G401 (cell line): Measurements from ENCODE around the gene CADM4. TPM values are rescaled to one million over a fixed set of nuclear protein-coding genes. Genes with fewer than 3 reads are reported as not detected.
"Not testable (repeated sequence)": the region's sequence is repeated elsewhere in the genome, so short reads cannot be mapped to it uniquely, and the experiment has no call there.

Experiments
- DNase-seq: peaks from one replicate; pipeline ENCODE4 v3.0.0-alpha.2; 2015; ENCODE audit warnings: low spot score
- in situ Hi-C: cut with HindIII; loops from 2 replicates; pipeline ENCODE4 v1.10.0; 2016; ENCODE audit warnings: low sequenced_read_pairs, mixed read lengths
- total RNA-seq: library from RNA; depleted of rRNA; stranded (reverse); fragments of >200 nt; shearing (Covaris generic); gene quantifications from 2 replicates; pipeline ENCODE4 v1.2.3, GENCODE V29; 2014

Gene CADM4
- total RNA-seq, 1 experiment from 2014 or later = 58.7 TPM

GRCh38 chr19:43636121-43636683 lies 3.4 kb downstream of the CADM4 start:
- in situ Hi-C loops = no loop called here
- no peak for DNase-seq

GRCh38 chr19:43635561-43635940 lies 4.1 kb downstream of the CADM4 start:
- in situ Hi-C loops, DNase-seq: not testable (repeated sequence)

DNA sequence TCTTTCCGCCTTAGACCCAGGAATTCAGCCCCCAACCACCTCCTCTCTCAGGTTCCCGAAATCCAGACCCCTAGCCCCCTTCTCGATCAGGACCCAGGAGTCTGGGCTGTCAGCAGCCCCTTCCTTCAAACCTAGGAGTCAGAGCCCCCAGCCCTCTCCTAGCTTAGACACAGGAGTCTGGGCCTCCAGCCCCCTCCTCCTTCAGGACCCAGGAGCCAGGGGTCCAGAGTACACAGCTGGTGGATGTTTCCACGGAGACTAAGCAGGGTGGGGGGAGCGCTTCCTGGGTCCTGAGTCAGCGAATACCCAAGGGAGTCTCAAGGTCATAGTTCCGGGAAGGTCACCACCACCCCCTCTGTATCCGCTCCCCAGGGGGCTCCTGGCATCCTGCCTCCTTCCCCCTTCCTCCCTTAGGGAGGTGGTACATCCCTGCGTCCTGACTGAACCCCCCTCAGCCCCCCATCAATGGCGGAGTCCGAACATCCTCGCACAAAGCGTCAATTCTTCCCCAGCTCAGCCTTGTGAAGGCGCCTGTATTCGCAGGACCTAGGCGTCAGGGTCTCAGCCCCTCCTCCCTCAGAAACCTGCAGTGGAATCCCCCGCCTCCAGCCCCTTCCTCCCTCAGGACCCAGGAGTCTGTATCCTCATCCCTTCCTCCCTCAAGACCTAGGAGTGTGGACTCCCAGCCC lies 4.6 kb downstream of the CADM4 start:
- DNase-seq = peak; percentile 82

DNA sequence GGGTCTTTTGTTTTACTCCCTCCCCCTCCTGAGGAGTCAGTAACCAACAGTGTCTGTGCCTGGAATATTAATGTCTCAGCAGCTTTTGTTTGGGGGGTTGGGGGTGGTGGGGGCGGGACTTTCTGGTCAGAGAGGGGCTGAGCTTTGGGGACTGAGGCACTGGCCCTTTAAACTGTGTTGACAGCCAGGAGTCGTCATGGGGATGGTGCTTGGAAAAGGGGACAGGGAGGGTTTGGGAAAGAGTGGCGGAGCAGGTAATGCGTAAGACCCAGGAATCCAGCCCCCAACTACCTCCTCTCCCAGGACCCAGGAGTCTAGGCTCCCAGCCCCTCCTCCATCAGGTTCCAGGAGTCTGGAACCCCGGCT lies 5.2 kb downstream of the CADM4 start:
- in situ Hi-C loops = no loop called here
- peak; percentile 91 for DNase-seq

More for the DNA sequence above, 4.6 kb downstream of the CADM4 start:
- in situ Hi-C loops = no loop called here

GRCh38 chr19:43634068-43634467 lies 5.6 kb downstream of the CADM4 start:
- in situ Hi-C loops = no loop called here
- peak; percentile 64 for DNase-seq

- no peak for DNase-seq
- in situ Hi-C loops = no loop called here
These were observed 6.1 kb downstream of the CADM4 start for GRCh38 chr19:43633520-43633919.

DNA sequence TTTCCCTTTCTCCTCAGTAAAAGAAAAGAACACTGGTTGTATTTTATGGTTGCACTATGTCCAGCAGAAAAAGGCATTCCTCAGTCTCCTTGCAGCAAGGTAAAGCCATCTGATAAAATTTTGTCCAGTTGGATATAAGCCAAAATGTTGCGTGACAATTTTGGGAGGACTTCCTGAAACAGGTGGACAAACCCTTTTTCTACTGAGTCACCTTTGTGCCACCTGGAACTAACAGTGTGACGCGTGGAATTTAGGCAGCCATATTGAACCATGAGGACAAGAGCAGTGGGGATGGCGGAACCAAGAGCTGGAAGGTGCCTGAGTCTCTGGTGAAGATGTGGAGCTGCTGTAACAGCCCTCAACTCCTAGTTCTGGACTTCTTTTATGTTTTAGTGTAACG lies 8.2 kb downstream of the CADM4 start:
- in situ Hi-C loops = no loop called here
- no peak for DNase-seq

GRCh38 chr19:43628646-43629326 lies 10.9 kb downstream of the CADM4 start:
- in situ Hi-C loops = no loop called here
- DNase-seq = no peak

GRCh38 chr19:43626838-43627237 lies 12.8 kb downstream of the CADM4 start:
- in situ Hi-C loops = no loop called here
- no peak for DNase-seq

GRCh38 chr19:43625918-43626579 lies 13.6 kb downstream of the CADM4 start:
- in situ Hi-C loops = no loop called here
- peak; percentile 43 for DNase-seq

DNA sequence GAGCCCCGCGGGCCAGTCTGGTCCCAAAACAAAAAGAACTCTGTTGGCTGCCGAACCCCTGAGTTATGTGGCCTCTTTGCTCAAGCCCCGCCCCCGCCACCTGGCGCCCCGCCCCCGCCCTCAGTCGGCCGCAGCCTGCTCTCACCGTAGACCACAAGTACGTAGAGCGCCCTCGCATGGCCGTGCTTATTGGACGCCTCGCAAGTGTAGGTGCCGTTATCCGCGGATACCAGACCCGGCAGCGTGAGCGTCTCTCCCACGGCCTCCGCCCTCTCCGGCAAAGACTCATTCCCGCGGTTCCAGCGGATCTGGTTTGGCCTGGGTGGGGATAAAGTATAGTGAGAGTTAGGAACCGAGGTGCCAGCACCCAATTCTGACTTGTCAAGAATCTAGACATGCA lies 14.7 kb downstream of the CADM4 start:
- in situ Hi-C loops = no loop called here
- no peak for DNase-seq

- in situ Hi-C loops = no loop called here
- no peak for DNase-seq
These were observed 15.6 kb downstream of the CADM4 start for GRCh38 chr19:43623889-43624670.

DNA sequence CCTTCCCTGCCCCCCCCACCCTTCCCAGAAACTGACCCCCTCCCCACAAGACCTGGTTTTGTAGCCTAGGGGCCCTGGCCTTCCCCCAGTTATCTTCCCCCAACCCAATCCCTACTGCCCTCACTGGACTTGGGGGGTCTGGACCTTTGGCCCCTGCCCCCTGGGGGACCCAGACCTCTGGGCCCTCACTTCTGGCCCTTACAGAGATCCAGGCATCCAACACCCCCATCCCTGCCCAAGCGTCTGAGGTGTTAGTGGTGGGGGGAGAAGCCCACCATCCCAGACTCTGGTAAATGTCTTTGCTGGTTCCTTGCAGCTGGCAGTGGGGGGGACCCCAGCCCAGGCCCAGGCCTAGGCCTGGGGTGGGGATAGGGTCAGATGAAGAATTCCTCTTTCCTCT lies 16.7 kb downstream of the CADM4 start:
- DNase-seq = no peak
- in situ Hi-C loops = no loop called here

DNA sequence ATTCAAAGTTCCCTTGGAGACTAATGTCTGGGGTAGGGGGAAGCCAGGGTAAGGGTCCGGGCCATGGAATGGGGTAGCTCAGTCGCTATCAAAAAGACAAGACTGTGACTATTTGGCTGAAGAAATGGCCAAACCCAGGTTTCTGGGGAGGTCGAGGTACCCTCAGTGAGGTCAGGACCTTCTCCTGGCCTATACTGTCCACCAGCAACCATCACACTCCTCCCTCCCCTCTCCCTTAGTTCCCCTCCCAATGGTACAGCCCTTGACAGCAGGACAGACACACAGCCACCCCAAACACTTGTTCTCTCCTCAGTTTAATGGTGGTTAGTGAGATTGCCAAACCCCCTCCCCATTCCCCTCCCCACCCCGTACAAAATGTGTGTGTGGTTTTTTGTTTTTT lies 17.6 kb downstream of the CADM4 start:
- in situ Hi-C loops = no loop called here
- DNase-seq = no peak

- no peak for DNase-seq
- in situ Hi-C loops = no loop called here
These were observed 19.3 kb downstream of the CADM4 start for GRCh38 chr19:43620061-43621001.

GRCh38 chr19:43619262-43620060 lies 20.2 kb downstream of the CADM4 start, which contains the start of gene ZNF428:
Gene ZNF428, minus strand, starts transcription at chr19:43619629. Its CDS starts 5,325 bp downstream, at chr19:43614304.
- DNase-seq = peak; percentile 95
- in situ Hi-C loops = no loop called here

GRCh38 chr19:43618921-43619261 lies 20.8 kb downstream of the CADM4 start:
- in situ Hi-C loops = no loop called here
- DNase-seq = no peak

- in situ Hi-C loops = no loop called here
- no peak for DNase-seq
These were observed 22.7 kb downstream of the CADM4 start for GRCh38 chr19:43616954-43617353.
